GDM1 (cell line): Measurements from ENCODE around the gene AKIRIN1.
"Not testable (repeated sequence)": the region's sequence is repeated elsewhere in the genome, so short reads cannot be mapped to it uniquely, and the experiment has no call there.

ENCODE experiments used
- DNase-seq: peaks from one replicate; lab custom pipeline; 2025; lab: John Stamatoyannopoulos, UW

The AKIRIN1 gene

GRCh38 chr1:38990738-38991637 is at the start of gene AKIRIN1:
Gene AKIRIN1 (plus strand): TSS chr1:38991276. CDS start chr1:38991381, 105 bp downstream.
- DNase-seq = peak; percentile 95

- no peak for DNase-seq
Measured at GRCh38 chr1:38941527-38942019, 49.5 kb upstream of the AKIRIN1 start, which contains the start of gene RHBDL2. Gene RHBDL2 (minus strand): TSS chr1:38941830. CDS start chr1:38919212, 22,618 bp downstream.

GRCh38 chr1:38942664-38943428 is 48.2 kb upstream of the AKIRIN1 start:
- no peak for DNase-seq

GRCh38 chr1:38944547-38944946 is 46.5 kb upstream of the AKIRIN1 start:
- DNase-seq = no peak

GRCh38 chr1:38950553-38950952 is 40.5 kb upstream of the AKIRIN1 start:
- no peak for DNase-seq

GRCh38 chr1:38953433-38953860 is 37.6 kb upstream of the AKIRIN1 start:
- no peak for DNase-seq

- DNase-seq = no peak
Measured at GRCh38 chr1:38958967-38959366, 32.1 kb upstream of the AKIRIN1 start.

GRCh38 chr1:38962113-38962512 is 29.0 kb upstream of the AKIRIN1 start:
- DNase-seq = no peak

GRCh38 chr1:38962560-38962959 is 28.5 kb upstream of the AKIRIN1 start:
- DNase-seq = no peak

- no peak for DNase-seq
Measured at GRCh38 chr1:38964140-38964548, 26.9 kb upstream of the AKIRIN1 start.

- not testable (repeated sequence) for DNase-seq
Measured at GRCh38 chr1:38973145-38973544, 17.9 kb upstream of the AKIRIN1 start.

GRCh38 chr1:38973659-38974437 is 17.2 kb upstream of the AKIRIN1 start:
- DNase-seq = no peak

GRCh38 chr1:38977399-38978244 is 13.5 kb upstream of the AKIRIN1 start:
- not testable (repeated sequence) for DNase-seq

GRCh38 chr1:38978245-38978542 is 12.9 kb upstream of the AKIRIN1 start:
- DNase-seq = not testable (repeated sequence)

- not testable (repeated sequence) for DNase-seq
Measured at GRCh38 chr1:38979380-38979779, 11.7 kb upstream of the AKIRIN1 start.

GRCh38 chr1:38989979-38990378 is 1.1 kb upstream of the AKIRIN1 start:
- DNase-seq = no peak

GRCh38 chr1:38990386-38990737 is 714 bp upstream of the AKIRIN1 start:
- no peak for DNase-seq

GRCh38 chr1:38991638-38992411 is 749 bp downstream of the AKIRIN1 start:
- no peak for DNase-seq

- no peak for DNase-seq
Measured at GRCh38 chr1:38992412-38993111, 1.5 kb downstream of the AKIRIN1 start.

- DNase-seq = no peak
Measured at GRCh38 chr1:38994196-38994595, 3.1 kb downstream of the AKIRIN1 start.
